ENCODE results near the gene EDEM1. TPM values are rescaled to one million over a fixed set of nuclear protein-coding genes. Genes with fewer than 3 reads are reported as not detected.

Gene EDEM1
- 100 to 1,000 TPM in 1 of 4 donors, 10 to 100 TPM in 3; 37.2 to 139 (median 78.1) TPM for total RNA-seq

- Histone ChIP-seq H3K4me1 (peaks cover 0 to 53% (median 25%) of the 10 kb centered on the region in 4 donors), H3K36me3 (peaks cover 0 to 11% (median 0%) of the 10 kb centered on the region in 3 donors), H3K9me3 (no peaks in the 10 kb centered on the region), H3K27ac (peak within 1 kb of the TSS; percentile 72 to 97 (median 97)), H3K4me3 (peak within 1 kb of the TSS; percentile 91 to 98 (median 96)), H3K27me3 (no peaks in the 10 kb centered on the region)
- DNase-seq (ENCODE audit: low spot score in 2 of 2), result peak; percentile 86 to 91
- peak in 1 of 5 experiments; percentile 40 for TF ChIP-seq CTCF (IDR thresholded peaks at IDR 0.05)
- peak; percentile 16 to 77 for TF ChIP-seq EP300 (IDR thresholded peaks at IDR 0.05)
- TF ChIP-seq POLR2A (IDR thresholded peaks at IDR 0.05), result peak; percentile 71 to 80
- WGBS, 2 donors, result 0 to 1% methylated on average over 19 to 63 of the region's 78 CpGs
These were observed at the start of gene EDEM1 for GRCh38 chr3:5187156-5187919. TSS of gene EDEM1 (plus strand) at chr3:5187707. CDS start at chr3:5187806, 99 bp downstream.

GRCh38 chr3:5138214-5138981 is 49.1 kb upstream of the EDEM1 start:
- Histone ChIP-seq H3K27me3 (no peaks in the 10 kb centered on the region), H3K27ac (peak overlapping the region in 1 of 4 donors; percentile 15), H3K4me3 (no peak overlapping the region), H3K36me3 (no peaks in the 10 kb centered on the region), H3K4me1 (peaks cover 0 to 91% (median 31%) of the 10 kb centered on the region in 4 donors), H3K9me3 (no peaks in the 10 kb centered on the region)
- no peak for DNase-seq (ENCODE audit: low spot score in 2 of 2)
- WGBS, 2 donors, result 22 to 34% methylated on average over 5 of the region's 5 CpGs
- TF ChIP-seq EP300 (IDR thresholded peaks at IDR 0.05) (no peak), CTCF (IDR thresholded peaks at IDR 0.05) (no peak), POLR2A (IDR thresholded peaks at IDR 0.05) (no peak)

GRCh38 chr3:5140230-5140621 is 47.3 kb upstream of the EDEM1 start:
- Histone ChIP-seq H3K4me1 (peaks cover 0 to 91% (median 30%) of the 10 kb centered on the region in 4 donors), H3K9me3 (no peaks in the 10 kb centered on the region), H3K27me3 (no peaks in the 10 kb centered on the region), H3K36me3 (no peaks in the 10 kb centered on the region), H3K4me3 (no peak overlapping the region), H3K27ac (no peak overlapping the region)
- no peak for TF ChIP-seq POLR2A (IDR thresholded peaks at IDR 0.05)
- TF ChIP-seq EP300 (IDR thresholded peaks at IDR 0.05), result no peak
- TF ChIP-seq CTCF (IDR thresholded peaks at IDR 0.05), result no peak
- WGBS, 2 donors, result 78 to 84% methylated on average over 4 of the region's 4 CpGs
- DNase-seq (ENCODE audit: low spot score in 2 of 2), result no peak

DNA sequence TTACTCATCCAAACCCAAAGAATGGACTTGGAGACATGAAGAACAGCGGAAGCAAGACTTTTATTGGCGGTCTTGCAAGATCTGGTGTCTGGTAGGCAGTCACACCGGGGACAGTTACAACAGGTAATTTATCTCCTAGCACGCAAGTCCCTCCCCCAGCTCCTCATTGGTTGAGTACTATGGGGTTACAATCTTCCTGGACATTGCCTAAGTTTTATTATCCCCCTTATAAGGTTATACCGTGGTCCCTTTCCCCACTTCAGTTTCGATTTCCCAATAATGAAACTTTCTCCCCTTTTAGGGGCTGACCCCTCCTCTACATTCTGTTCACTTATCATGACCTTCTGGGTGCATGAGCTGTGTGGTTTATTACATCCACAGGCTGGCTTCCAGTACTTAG is 46.7 kb upstream of the EDEM1 start:
- WGBS, 2 donors, result 86 to 94% methylated on average over 6 of the region's 6 CpGs
- Histone ChIP-seq H3K27ac (no peak overlapping the region), H3K4me3 (no peak overlapping the region), H3K36me3 (no peaks in the 10 kb centered on the region), H3K9me3 (no peaks in the 10 kb centered on the region), H3K4me1 (peaks cover 0 to 91% (median 30%) of the 10 kb centered on the region in 4 donors), H3K27me3 (no peaks in the 10 kb centered on the region)
- DNase-seq (ENCODE audit: low spot score in 2 of 2), result no peak
- no peak for TF ChIP-seq POLR2A (IDR thresholded peaks at IDR 0.05)
- no peak for TF ChIP-seq CTCF (IDR thresholded peaks at IDR 0.05)
- TF ChIP-seq EP300 (IDR thresholded peaks at IDR 0.05), result no peak

GRCh38 chr3:5141760-5142159 is 45.7 kb upstream of the EDEM1 start:
- TF ChIP-seq CTCF (IDR thresholded peaks at IDR 0.05), result no peak
- TF ChIP-seq POLR2A (IDR thresholded peaks at IDR 0.05), result no peak
- TF ChIP-seq EP300 (IDR thresholded peaks at IDR 0.05), result no peak
- Histone ChIP-seq H3K36me3 (no peaks in the 10 kb centered on the region), H3K9me3 (no peaks in the 10 kb centered on the region), H3K4me1 (peaks cover 0 to 83% (median 33%) of the 10 kb centered on the region in 4 donors), H3K4me3 (no peak overlapping the region), H3K27me3 (no peaks in the 10 kb centered on the region), H3K27ac (no peak overlapping the region)
- 92 to 98% methylated on average over 4 of the region's 4 CpGs for WGBS, 2 donors
- DNase-seq (ENCODE audit: low spot score in 2 of 2), result no peak

Measured in tibial nerve (tissue), 4 donors.